HCEC 1CT (cell line): ENCODE data around the gene RNF217.

Experiments used
- DNase-seq: peaks from one replicate; pipeline ENCODE4 v3.0.0-alpha.2; 2017

RNF217 gene

GRCh38 chr6:124963416-124963785, 1.2 kb downstream of the RNF217 start:
- DNase-seq: peak; percentile 52

GRCh38 chr6:124963831-124964763, 1.9 kb downstream of the RNF217 start:
- DNase-seq: peak; percentile 48

- DNase-seq: no peak
Measured at GRCh38 chr6:124964764-124965105, 2.5 kb downstream of the RNF217 start.

GRCh38 chr6:124965424-124965850, 3.2 kb downstream of the RNF217 start:
- peak; percentile 38 for DNase-seq

GRCh38 chr6:124967444-124967843, 5.2 kb downstream of the RNF217 start:
- peak; percentile 88 for DNase-seq

GRCh38 chr6:124968401-124968800, 6.2 kb downstream of the RNF217 start:
- DNase-seq: peak; percentile 6

- DNase-seq: peak; percentile 61
Measured at GRCh38 chr6:124970243-124970642, 8.0 kb downstream of the RNF217 start.

- DNase-seq: no peak
Measured at GRCh38 chr6:124970763-124971162, 8.5 kb downstream of the RNF217 start.

- DNase-seq: no peak
Measured at GRCh38 chr6:124973780-124974179, 11.5 kb downstream of the RNF217 start.

GRCh38 chr6:124974771-124975377, 12.6 kb downstream of the RNF217 start:
- no peak for DNase-seq

GRCh38 chr6:124977067-124977908, 15.1 kb downstream of the RNF217 start:
- DNase-seq: peak; percentile 52

GRCh38 chr6:124978451-124979293, 16.4 kb downstream of the RNF217 start:
- DNase-seq: no peak

- no peak for DNase-seq
Measured at GRCh38 chr6:124979294-124979678, 17.0 kb downstream of the RNF217 start.

- DNase-seq: no peak
Measured at GRCh38 chr6:124982669-124983068, 20.4 kb downstream of the RNF217 start.

- DNase-seq: no peak
Measured at GRCh38 chr6:124983383-124984083, 21.3 kb downstream of the RNF217 start.

- DNase-seq: peak; percentile 75
Measured at GRCh38 chr6:124984668-124985338, 22.6 kb downstream of the RNF217 start.

- no peak for DNase-seq
Measured at GRCh38 chr6:124986164-124986563, 23.9 kb downstream of the RNF217 start.

GRCh38 chr6:124987291-124987690, 25.1 kb downstream of the RNF217 start:
- DNase-seq: no peak

GRCh38 chr6:124987999-124988591, 25.9 kb downstream of the RNF217 start:
- no peak for DNase-seq

- DNase-seq: no peak
Measured at GRCh38 chr6:124989136-124989983, 27.1 kb downstream of the RNF217 start.
